Sigmoid colon (tissue), 7 donors: ENCODE results near the gene PPM1E. TPM values are rescaled to one million over a fixed set of nuclear protein-coding genes. Genes with fewer than 3 reads are reported as not detected.
"Not testable (repeated sequence)": the region's sequence is repeated elsewhere in the genome, so short reads cannot be mapped to it uniquely, and the experiment has no call there.

Experiments
- DNase-seq: peaks from one replicate; pipeline ENCODE4 v3.0.0-alpha.2; 2019
- H3K27ac ChIP-seq, 4 donors: fragments of 200-600 bp; sonication (generic); one replicate each; pipeline ENCODE4 v1.5.1; 2016 to 2019; ENCODE audit warnings: mild to moderate bottlenecking in 1 of 4
- H3K27me3 ChIP-seq, 3 donors: fragments of 200-600 bp; sonication (generic); one replicate each; pipeline ENCODE4 v1.5.1; 2019; ENCODE audit warnings: mild to moderate bottlenecking in 1 of 3
- H3K36me3 ChIP-seq, 4 donors: fragments of 200-600 bp; sonication (generic); one replicate each; pipeline ENCODE4 v1.5.1; 2016 to 2019
- H3K4me1 ChIP-seq, 4 donors: fragments of 200-600 bp; sonication (generic); one replicate each; pipeline ENCODE4 v1.5.1; 2017 to 2019
- H3K4me3 ChIP-seq, 4 donors: fragments of 200-600 bp; sonication (generic); one replicate each; pipeline ENCODE4 v1.5.1; 2017 to 2019; ENCODE audit warnings: mild to moderate bottlenecking in 2 of 4, moderate library complexity in 1 of 4
- H3K9me3 ChIP-seq, 4 donors: fragments of 200-600 bp in 3 of 4; sonication (generic) in 3 of 4; one replicate each; pipeline versions ENCODE4 v1.5.1 to v1.6.1; 2013 to 2019
- EP300 ChIP-seq, 4 donors: sonication (generic); formaldehyde crosslinking; IDR thresholded peaks; one replicate each; pipeline ENCODE4 v1.6.1; 2017; ENCODE audit warnings: antibody characterized with exemption in 4 of 4
- POLR2A ChIP-seq, 2 donors: fragments of 450-650 bp; IDR thresholded peaks; one replicate each; pipeline ENCODE4 v1.6.1; 2016; ENCODE audit warnings: antibody characterized with exemption in 2 of 2, mild to moderate bottlenecking in 2 of 2, moderate library complexity in 2 of 2
- POLR2AphosphoS5 ChIP-seq, 4 donors: sonication (generic); formaldehyde crosslinking; IDR thresholded peaks; one replicate each; pipeline ENCODE4 v1.6.1; 2017; ENCODE audit warnings: antibody characterized with exemption in 4 of 4
- WGBS, 2 donors: extraction: QIAGEN DNeasy Blood & Tissue Kit; methylation state at CpG; one replicate each; pipeline ENCODE4 v1.1.7; 2013; 5-methylcytosine and 5-hydroxymethylcytosine counted together
- intact Hi-C: fragments of 100-400 bp; cut with DNase I; formaldehyde crosslinking; loops from one replicate; pipeline ENCODE4 v1.15.1; 2023
- polyA plus RNA-seq, 3 donors: library from polyadenylated mRNA; stranded (reverse); fragments of 200-250 nt; gene quantifications; one replicate each; pipeline ENCODE4 v1.2.3, GENCODE V29; 2013
- total RNA-seq, 4 donors: library from RNA; depleted of rRNA; stranded (reverse); fragments of >200 nt; gene quantifications; one replicate each; pipeline ENCODE4 v1.1.0, GENCODE V29; 2016
- TF ChIP-seq, protein P1 (sequence below), 4 experiments: fragments of 450-650 bp in 3 of 4; fragments of 200-600 bp in 1 of 4; IDR thresholded peaks; one replicate each; pipeline ENCODE4 v1.5.1; 2016 to 2019; ENCODE audit warnings: antibody characterized with exemption in 4 of 4, mild to moderate bottlenecking in 3 of 4, moderate library complexity in 2 of 4
- donor health status: healthy with polysubstance abuse.
- donor health status: Bipolar disorder and iron deficiency.
- donor health status: healthy.

Gene PPM1E
- total and polyA plus RNA-seq, 7 donors: 0.16 to 0.55 (median 0.36) TPM; not detected in 2

GRCh38 chr17:58763263-58763662 is 7.6 kb downstream of the PPM1E start:
- no peak for DNase-seq
- H3K4me1 ChIP-seq: no peaks in the 10 kb centered on the region
- 17 to 45% methylated on average over 1 of the region's 1 CpG for WGBS, 2 donors
- intact Hi-C loops: no loop called here
- TF ChIP-seq POLR2AphosphoS5 (IDR thresholded peaks at IDR 0.05) (no peak), EP300 (IDR thresholded peaks at IDR 0.05) (no peak), POLR2A (IDR thresholded peaks at IDR 0.05) (no peak)
- TF ChIP-seq, protein P1, sequence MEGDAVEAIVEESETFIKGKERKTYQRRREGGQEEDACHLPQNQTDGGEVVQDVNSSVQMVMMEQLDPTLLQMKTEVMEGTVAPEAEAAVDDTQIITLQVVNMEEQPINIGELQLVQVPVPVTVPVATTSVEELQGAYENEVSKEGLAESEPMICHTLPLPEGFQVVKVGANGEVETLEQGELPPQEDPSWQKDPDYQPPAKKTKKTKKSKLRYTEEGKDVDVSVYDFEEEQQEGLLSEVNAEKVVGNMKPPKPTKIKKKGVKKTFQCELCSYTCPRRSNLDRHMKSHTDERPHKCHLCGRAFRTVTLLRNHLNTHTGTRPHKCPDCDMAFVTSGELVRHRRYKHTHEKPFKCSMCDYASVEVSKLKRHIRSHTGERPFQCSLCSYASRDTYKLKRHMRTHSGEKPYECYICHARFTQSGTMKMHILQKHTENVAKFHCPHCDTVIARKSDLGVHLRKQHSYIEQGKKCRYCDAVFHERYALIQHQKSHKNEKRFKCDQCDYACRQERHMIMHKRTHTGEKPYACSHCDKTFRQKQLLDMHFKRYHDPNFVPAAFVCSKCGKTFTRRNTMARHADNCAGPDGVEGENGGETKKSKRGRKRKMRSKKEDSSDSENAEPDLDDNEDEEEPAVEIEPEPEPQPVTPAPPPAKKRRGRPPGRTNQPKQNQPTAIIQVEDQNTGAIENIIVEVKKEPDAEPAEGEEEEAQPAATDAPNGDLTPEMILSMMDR (IDR thresholded peaks at IDR 0.05): no peak
- no peaks in the 10 kb centered on the region for H3K36me3 ChIP-seq
- peaks cover 3 to 41% (median 12%) of the 10 kb centered on the region in 3 donors for H3K27me3 ChIP-seq
- H3K4me3 ChIP-seq: no peak overlapping the region
- H3K27ac ChIP-seq: no peak overlapping the region
- H3K9me3 ChIP-seq: no peaks in the 10 kb centered on the region

DNA sequence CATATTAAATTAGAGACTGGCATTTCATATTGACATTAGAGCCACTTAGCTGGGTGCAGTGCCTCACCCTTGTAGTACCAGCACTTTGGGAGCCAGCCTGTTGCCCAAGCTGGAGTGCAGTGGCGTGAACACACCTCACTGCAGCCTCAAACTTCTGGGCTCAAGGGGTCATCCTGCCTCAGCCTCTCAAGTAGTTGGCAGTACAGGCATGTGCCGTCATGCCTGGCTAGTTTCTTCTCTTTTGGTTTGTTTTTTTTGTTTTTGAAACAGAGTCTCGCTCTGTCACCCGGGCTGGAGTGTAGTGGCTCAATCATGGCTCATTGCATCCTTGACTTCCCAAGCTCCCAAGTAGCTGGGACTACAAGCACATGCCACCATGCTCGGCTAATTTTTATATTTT is 8.7 kb downstream of the PPM1E start:
- no peaks in the 10 kb centered on the region for H3K4me1 ChIP-seq
- no peaks in the 10 kb centered on the region for H3K9me3 ChIP-seq
- H3K27ac ChIP-seq: no peak overlapping the region
- no peak overlapping the region for H3K4me3 ChIP-seq
- DNase-seq: no peak
- intact Hi-C loops: no loop called here
- H3K36me3 ChIP-seq: no peaks in the 10 kb centered on the region
- no peak for TF ChIP-seq EP300 (IDR thresholded peaks at IDR 0.05)
- TF ChIP-seq, protein P1 (IDR thresholded peaks at IDR 0.05): no peak
- no peak for TF ChIP-seq POLR2A (IDR thresholded peaks at IDR 0.05)
- WGBS, 2 donors: 80 to 82% methylated on average over 5 of the region's 5 CpGs
- peaks cover under 1 to 30% (median under 1%) of the 10 kb centered on the region in 3 donors for H3K27me3 ChIP-seq

DNA sequence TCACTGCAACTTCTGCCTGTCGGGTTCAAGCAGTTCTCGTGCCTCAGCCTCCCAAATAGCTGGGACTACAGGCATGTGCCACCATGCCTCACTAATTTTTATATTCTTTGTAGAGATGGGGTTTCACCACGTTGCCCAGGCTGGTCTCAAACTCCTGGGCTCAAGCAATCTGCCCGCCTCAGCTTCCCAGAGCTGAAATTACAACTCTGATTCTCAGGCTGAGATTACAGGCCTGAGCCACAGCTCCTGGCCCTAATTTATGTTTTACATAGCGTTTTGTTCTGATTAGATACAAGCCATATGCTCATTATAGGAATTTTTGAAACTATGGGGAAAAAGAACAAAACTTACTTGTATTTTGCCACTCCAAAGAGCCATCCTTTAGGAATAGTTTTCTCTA is 22.8 kb downstream of the PPM1E start:
- H3K27me3 ChIP-seq, H3K4me3 ChIP-seq, H3K27ac ChIP-seq, intact Hi-C loops, DNase-seq, H3K9me3 ChIP-seq, H3K36me3 ChIP-seq, H3K4me1 ChIP-seq: not testable (repeated sequence)
- WGBS, 2 donors: 72 to 81% methylated on average over 5 of the region's 5 CpGs

DNA sequence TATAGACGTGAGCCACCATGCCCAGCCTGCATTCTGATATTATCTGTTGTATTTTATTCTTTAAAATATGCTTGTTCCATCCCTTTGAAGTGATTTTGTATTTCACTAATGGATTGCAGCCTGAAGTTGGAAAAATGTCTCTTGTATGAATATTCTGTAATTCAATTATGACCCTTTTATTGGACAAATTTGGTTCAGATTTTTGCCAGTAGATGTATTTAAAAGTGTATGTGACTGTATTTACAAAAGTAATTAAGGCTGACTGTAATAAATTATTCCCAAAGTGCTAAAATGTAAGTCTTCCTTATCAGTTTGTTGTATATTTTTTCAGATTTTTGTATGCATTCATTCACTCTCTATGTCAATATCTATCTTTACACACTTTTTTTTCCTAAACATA is 23.8 kb downstream of the PPM1E start:
- Histone ChIP-seq H3K27ac (no peak overlapping the region), H3K4me1 (no peaks in the 10 kb centered on the region), H3K9me3 (no peaks in the 10 kb centered on the region), H3K27me3 (no peaks in the 10 kb centered on the region), H3K36me3 (no peaks in the 10 kb centered on the region), H3K4me3 (no peak overlapping the region)
- DNase-seq: no peak
- TF ChIP-seq, protein P1 (IDR thresholded peaks at IDR 0.05): no peak
- no peak for TF ChIP-seq EP300 (IDR thresholded peaks at IDR 0.05)
- no peak for TF ChIP-seq POLR2A (IDR thresholded peaks at IDR 0.05)
- TF ChIP-seq POLR2AphosphoS5 (IDR thresholded peaks at IDR 0.05): no peak
- 61 to 77% methylated on average over 1 of the region's 1 CpG for WGBS, 2 donors
- intact Hi-C loops: no loop called here

GRCh38 chr17:58783380-58783779 is 27.7 kb downstream of the PPM1E start:
- no peaks in the 10 kb centered on the region for H3K27me3 ChIP-seq
- H3K36me3 ChIP-seq: no peaks in the 10 kb centered on the region
- H3K9me3 ChIP-seq: no peaks in the 10 kb centered on the region
- no peak overlapping the region for H3K4me3 ChIP-seq
- TF ChIP-seq, protein P1 (IDR thresholded peaks at IDR 0.05): no peak
- no peak for DNase-seq
- no peak overlapping the region for H3K27ac ChIP-seq
- no peaks in the 10 kb centered on the region for H3K4me1 ChIP-seq
- 58 to 77% methylated on average over 4 of the region's 4 CpGs for WGBS, 2 donors
- intact Hi-C loops: no loop called here
